ENCODE results near the gene ADAM17.

GRCh38 chr2:9565436-9566153, 10.0 kb upstream of the ADAM17 start:
- no peak for TF ChIP-seq CTCF (IDR thresholded peaks at IDR 0.05; ENCODE audit: control extremely low read depth in 1 of 3, insufficient read depth in 1 of 3, low read depth in 1 of 3, low read length in 3 of 3)
- TF ChIP-seq ATF3 (IDR thresholded peaks at IDR 0.05; ENCODE audit: insufficient read depth, low read depth, low read length) = no peak
- TF ChIP-seq SIX5 (IDR thresholded peaks at IDR 0.05; ENCODE audit: low read depth, low read length) = no peak
- TF ChIP-seq POLR2A (IDR thresholded peaks at IDR 0.05; ENCODE audit: control extremely low read depth in 1 of 2, low read depth in 2 of 2, low read length in 2 of 2) = no peak
- TF ChIP-seq POLR2AphosphoS5 (IDR thresholded peaks at IDR 0.05; ENCODE audit: low read depth, low read length) = no peak
- TF ChIP-seq EZH2 (IDR thresholded peaks at IDR 0.05; ENCODE audit: low read depth, low read length, severe bottlenecking) = no peak

All from H1 (cell line).